HCT116 (cell line): ENCODE data around the gene ACTA2. TPM values are rescaled to one million over a fixed set of nuclear protein-coding genes. Genes with fewer than 3 reads are reported as not detected.

Experiments used
- ATAC-seq: fragments of 200-7000 bp; cut with Tn5 transposase; 2 replicates; pipeline ENCODE4 v1.9.1; 2020; ENCODE audit warnings: mild to moderate bottlenecking, moderate library complexity
- BruUV-seq: library from RNA; stranded (reverse); fragments of 400-500 nt; replicated peaks from 2 replicates; lab custom pipeline; 2021; lab: Mats Ljungman, UMichigan
- CTCF ChIA-PET: fragments of 300-600 bp; sonication (Branson Sonifier 250); formaldehyde crosslinking; loops from one replicate; lab custom pipeline; 2021; ENCODE audit warnings: antibody characterized with exemption; lab: Charles Lee
- POLR2A ChIA-PET: fragments of 300-600, 350-600 bp; sonication (Branson Sonifier 250); formaldehyde crosslinking; loops from one replicate; lab custom pipeline; 2021; ENCODE audit warnings: antibody characterized with exemption; lab: Charles Lee
- RAD21 ChIA-PET, 2 experiments: fragments of 300-600 bp; sonication (Branson Sonifier 250); formaldehyde crosslinking; loops; one replicate each; lab custom pipeline; 2023; ENCODE audit warnings: low total read pairs in 2 of 2; ENCODE audit not compliant: uncharacterized antibody in 2 of 2, unreplicated experiment in 2 of 2, low non-redundant PET in 1 of 2; lab: Charles Lee
- DNase-seq: peaks from one replicate; pipeline ENCODE4 v3.0.0-alpha.2; 2010; ENCODE audit warnings: low read depth, low spot score
- H2AFZ ChIP-seq: fragments of 200-600 bp; shearing (Covaris generic), sonication (generic); 2 replicates; pipeline ENCODE4 v1.6.1; 2017; ENCODE audit warnings: low read depth, mixed run types, mixed read lengths, antibody characterized with exemption, low read length; ENCODE audit not compliant: poor library complexity, severe bottlenecking
- H3K27ac ChIP-seq: 2 replicates; pipeline ENCODE4 v1.5.1; 2012; ENCODE audit warnings: low read depth, low read length
- H3K27me3 ChIP-seq: fragments of 200-600 bp; sonication (generic); 2 replicates; pipeline ENCODE4 v1.6.1; 2016; ENCODE audit warnings: mixed run types, low read length, mixed read lengths; ENCODE audit not compliant: insufficient read depth
- H3K36me3 ChIP-seq, 2 experiments: fragments of 200-500 bp in 1 of 2; fragments of 200-600 bp in 1 of 2; sonication (Bioruptor generic) in 1 of 2; sonication (generic) in 1 of 2; 2 replicates each; pipeline versions ENCODE4 v1.5.1 to v1.6.1; 2014 to 2016; ENCODE audit warnings: low read length in 2 of 2, inconsistent platforms in 1 of 2, mixed read lengths in 1 of 2, mixed run types in 1 of 2; ENCODE audit not compliant: insufficient read depth in 2 of 2, control insufficient read depth in 1 of 2
- H3K4me1 ChIP-seq, 2 experiments: fragments of 200-600 bp in 1 of 2; sonication (generic) in 1 of 2; 2 replicates each; pipeline versions ENCODE4 v1.5.1 to v1.6.1; 2012 to 2017; ENCODE audit warnings: low read length in 2 of 2, inconsistent platforms in 1 of 2, mild to moderate bottlenecking in 1 of 2, mixed read lengths in 1 of 2, mixed run types in 1 of 2, moderate library complexity in 1 of 2; ENCODE audit not compliant: insufficient read depth in 2 of 2, control insufficient read depth in 1 of 2
- H3K4me2 ChIP-seq: fragments of 200-600 bp; sonication (generic); 2 replicates; pipeline ENCODE4 v1.6.1; 2017; ENCODE audit warnings: mixed run types, low read length, mixed read lengths
- H3K4me3 ChIP-seq, 2 experiments: fragments of 200-600 bp in 1 of 2; sonication (generic) in 1 of 2; replicated peaks in 1 of 2; 2 replicates each; pipeline ENCODE4 v1.5.1; 2011 to 2016; ENCODE audit warnings: low read length in 2 of 2, control low read depth in 1 of 2, low read depth in 1 of 2, mild to moderate bottlenecking in 1 of 2, mixed read lengths in 1 of 2, mixed run types in 1 of 2
- H3K79me2 ChIP-seq: fragments of 200-600 bp; sonication (generic); 2 replicates; pipeline ENCODE4 v1.6.1; 2017; ENCODE audit warnings: mild to moderate bottlenecking, mixed run types, low read length, moderate library complexity, mixed read lengths; ENCODE audit not compliant: insufficient read depth
- H3K9ac ChIP-seq: fragments of 200-600 bp; sonication (generic); 2 replicates; pipeline ENCODE4 v1.6.1; 2016; ENCODE audit warnings: low read length, mixed read lengths
- H3K9me2 ChIP-seq: fragments of 200-600 bp; sonication (generic), shearing (Covaris generic); 2 replicates; pipeline ENCODE4 v1.6.1; 2017; ENCODE audit warnings: mixed run types, mild to moderate bottlenecking, moderate library complexity; ENCODE audit not compliant: insufficient read depth
- H3K9me3 ChIP-seq, 2 experiments: fragments of 200-500 bp in 1 of 2; fragments of 200-600 bp in 1 of 2; sonication (Bioruptor generic) in 1 of 2; sonication (generic) in 1 of 2; 2 replicates each; pipeline ENCODE4 v1.6.1; 2014 to 2017; ENCODE audit warnings: low read length in 2 of 2, mixed read lengths in 2 of 2, inconsistent platforms in 1 of 2, low read depth in 1 of 2, mild to moderate bottlenecking in 1 of 2, mixed run types in 1 of 2, moderate library complexity in 1 of 2; ENCODE audit not compliant: control insufficient read depth in 1 of 2, insufficient read depth in 1 of 2
- H4K20me1 ChIP-seq: fragments of 200-600 bp; sonication (generic), shearing (Covaris generic); 2 replicates; pipeline ENCODE4 v1.6.1; 2017; ENCODE audit warnings: mixed run types, mild to moderate bottlenecking, moderate library complexity; ENCODE audit not compliant: insufficient read depth
- ELF1 ChIP-seq: IDR thresholded peaks from 2 replicates; pipeline ENCODE4 v1.6.1; 2012; ENCODE audit warnings: low read depth, borderline replicate concordance
- FOSL1 ChIP-seq: IDR thresholded peaks from 2 replicates; pipeline ENCODE4 v1.6.1; 2012; ENCODE audit warnings: low read depth
- RAD21 ChIP-seq: IDR thresholded peaks from 2 replicates; pipeline ENCODE4 v1.6.1; 2012; ENCODE audit warnings: low read depth, mild to moderate bottlenecking
- SP1 ChIP-seq: IDR thresholded peaks from 2 replicates; pipeline ENCODE4 v1.6.1; 2012; ENCODE audit warnings: low read depth
- TCF7L2 ChIP-seq: IDR thresholded peaks from 2 replicates; pipeline ENCODE4 v1.7.0; 2011; ENCODE audit warnings: borderline replicate concordance, inconsistent platforms; ENCODE audit not compliant: insufficient read depth, insufficient read length; ENCODE audit errors: extremely low read depth
- intact Hi-C: fragments of 100-400 bp; cut with micrococcal nuclease; formaldehyde crosslinking; loops from 2 replicates; pipeline ENCODE4 v1.10.0; 2022
- total RNA-seq: library from RNA; stranded (reverse); gene quantifications from one replicate; pipeline ENCODE4 v1.2.1, GENCODE V29; 2021; ENCODE audit not compliant: unreplicated experiment
- TF ChIP-seq, protein P1 (sequence below), 3 experiments: fragments of 200-600 bp in 1 of 3; sonication (generic) in 1 of 3; IDR thresholded peaks in 2 of 3; conservative IDR thresholded peaks in 1 of 3; 2 replicates each; pipeline ENCODE4 v1.5.1; 2012 to 2017; ENCODE audit warnings: low read depth in 2 of 3, low read length in 2 of 3, antibody characterized with exemption in 1 of 3, borderline replicate concordance in 1 of 3, control low read depth in 1 of 3, mild to moderate bottlenecking in 1 of 3, mixed read lengths in 1 of 3, mixed run types in 1 of 3, moderate library complexity in 1 of 3; ENCODE audit not compliant: insufficient read depth in 1 of 3
- TF ChIP-seq, protein P2 (sequence below): IDR thresholded peaks from 2 replicates; pipeline ENCODE4 v1.6.1; 2011; ENCODE audit warnings: mild to moderate bottlenecking, low read length, moderate library complexity; ENCODE audit not compliant: insufficient replicate concordance; ENCODE audit errors: extremely low read depth
- TF ChIP-seq, protein P3 (sequence below): IDR thresholded peaks from 2 replicates; pipeline ENCODE4 v1.6.1; 2012

Gene ACTA2
- total RNA-seq, 1 experiment from 2014 or later: 9.4 TPM

DNA sequence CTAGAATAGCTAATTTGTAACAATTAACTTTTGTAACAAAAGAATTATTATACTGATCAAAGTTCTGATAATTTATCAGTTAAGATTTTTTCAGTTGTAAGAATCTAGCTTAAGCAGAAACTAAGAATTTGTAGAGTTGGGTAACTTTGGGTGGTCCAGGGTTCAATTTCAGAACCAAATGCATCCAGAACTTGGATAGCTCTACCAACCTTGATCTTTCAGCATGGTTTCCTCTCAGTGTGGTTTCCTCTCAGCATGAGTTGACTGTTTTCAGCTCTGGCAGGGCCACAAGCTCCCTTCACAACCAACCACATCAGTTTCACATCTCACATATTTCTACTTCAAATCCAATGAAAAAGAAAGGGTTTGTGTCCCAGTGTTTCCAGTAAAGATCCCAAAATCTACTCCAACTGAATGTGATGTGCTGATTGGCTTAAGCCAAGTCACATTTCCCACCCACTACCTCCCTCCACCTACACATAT is 34.7 kb upstream of the ACTA2 start (continued):
- TF ChIP-seq TCF7L2: no peak
- TF ChIP-seq SP1: no peak

DNA sequence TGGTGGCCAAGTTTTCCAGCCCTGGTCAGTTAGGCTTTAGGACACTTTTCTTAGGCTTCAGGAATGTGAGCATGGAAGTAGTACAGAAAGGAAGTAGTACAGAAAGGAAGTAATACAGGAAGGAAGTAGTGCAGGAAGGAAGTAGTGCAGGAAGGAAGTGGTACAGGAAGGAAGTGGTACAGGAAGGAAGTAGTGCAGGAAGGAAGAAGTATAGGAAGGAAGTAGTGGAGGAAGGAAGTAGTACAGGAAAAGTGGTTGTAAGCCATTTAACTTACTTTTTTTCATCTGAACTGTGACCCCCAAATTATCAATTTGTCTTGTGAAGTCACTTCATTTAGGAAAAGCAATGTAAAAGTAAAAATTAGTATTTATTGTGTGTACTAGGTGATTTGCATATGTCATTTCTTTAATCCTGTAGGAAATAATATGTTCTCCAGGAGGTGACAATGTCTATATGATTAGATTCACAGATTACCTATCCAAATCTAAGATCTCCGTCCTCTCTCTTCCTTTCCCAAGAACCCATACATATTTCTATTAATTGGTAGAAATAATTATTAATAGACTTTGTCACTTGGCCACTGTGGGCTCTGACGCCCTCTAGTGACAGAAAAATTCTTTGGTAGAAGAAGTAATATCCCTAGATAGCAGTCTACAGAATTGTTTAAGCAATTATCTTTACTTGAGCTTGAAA is 34.1 kb upstream of the ACTA2 start:
- CTCF ChIA-PET: interaction anchor here (0.6 to 1.6 kb wide), 22 partner anchors 8 to 422 kb away, joined by 3 to 15 read pairs (median 4); no protein-coding TSS in a partner anchor
- no peaks in the 10 kb centered on the region for H4K20me1 ChIP-seq
- H3K27me3 ChIP-seq: no peaks in the 10 kb centered on the region
- no peaks in the 10 kb centered on the region for H3K9me3 ChIP-seq
- no peak for DNase-seq
- no peak overlapping the region for H3K9ac ChIP-seq
- H3K9me2 ChIP-seq: no peaks in the 10 kb centered on the region
- no peak overlapping the region for H2AFZ ChIP-seq
- no TSS peak for BruUV-seq
- H3K4me3 ChIP-seq: no peak overlapping the region
- RAD21 ChIA-PET: no interaction called here
- no peaks in the 10 kb centered on the region for H3K36me3 ChIP-seq
- H3K79me2 ChIP-seq: no peaks in the 10 kb centered on the region
- POLR2A ChIA-PET: no interaction called here
- intact Hi-C loops: loop anchor here (1.0 to 2.0 kb wide), 2 partner anchors 51 to 152 kb away; no protein-coding TSS in a partner anchor
- ATAC-seq: no peak
- TF ChIP-seq RAD21: peak; percentile 70
- TF ChIP-seq, protein P1, sequence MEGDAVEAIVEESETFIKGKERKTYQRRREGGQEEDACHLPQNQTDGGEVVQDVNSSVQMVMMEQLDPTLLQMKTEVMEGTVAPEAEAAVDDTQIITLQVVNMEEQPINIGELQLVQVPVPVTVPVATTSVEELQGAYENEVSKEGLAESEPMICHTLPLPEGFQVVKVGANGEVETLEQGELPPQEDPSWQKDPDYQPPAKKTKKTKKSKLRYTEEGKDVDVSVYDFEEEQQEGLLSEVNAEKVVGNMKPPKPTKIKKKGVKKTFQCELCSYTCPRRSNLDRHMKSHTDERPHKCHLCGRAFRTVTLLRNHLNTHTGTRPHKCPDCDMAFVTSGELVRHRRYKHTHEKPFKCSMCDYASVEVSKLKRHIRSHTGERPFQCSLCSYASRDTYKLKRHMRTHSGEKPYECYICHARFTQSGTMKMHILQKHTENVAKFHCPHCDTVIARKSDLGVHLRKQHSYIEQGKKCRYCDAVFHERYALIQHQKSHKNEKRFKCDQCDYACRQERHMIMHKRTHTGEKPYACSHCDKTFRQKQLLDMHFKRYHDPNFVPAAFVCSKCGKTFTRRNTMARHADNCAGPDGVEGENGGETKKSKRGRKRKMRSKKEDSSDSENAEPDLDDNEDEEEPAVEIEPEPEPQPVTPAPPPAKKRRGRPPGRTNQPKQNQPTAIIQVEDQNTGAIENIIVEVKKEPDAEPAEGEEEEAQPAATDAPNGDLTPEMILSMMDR (IDR thresholded peaks at IDR 0.05 in 2 of 3, conservative IDR thresholded peaks at IDR 0.05 in 1 of 3; ENCODE audit: borderline replicate concordance in 1 of 3, insufficient read depth in 1 of 3, low read depth in 2 of 3, low read length in 2 of 3): peak; percentile 59 to 83 (median 76)
- TF ChIP-seq, protein P2, sequence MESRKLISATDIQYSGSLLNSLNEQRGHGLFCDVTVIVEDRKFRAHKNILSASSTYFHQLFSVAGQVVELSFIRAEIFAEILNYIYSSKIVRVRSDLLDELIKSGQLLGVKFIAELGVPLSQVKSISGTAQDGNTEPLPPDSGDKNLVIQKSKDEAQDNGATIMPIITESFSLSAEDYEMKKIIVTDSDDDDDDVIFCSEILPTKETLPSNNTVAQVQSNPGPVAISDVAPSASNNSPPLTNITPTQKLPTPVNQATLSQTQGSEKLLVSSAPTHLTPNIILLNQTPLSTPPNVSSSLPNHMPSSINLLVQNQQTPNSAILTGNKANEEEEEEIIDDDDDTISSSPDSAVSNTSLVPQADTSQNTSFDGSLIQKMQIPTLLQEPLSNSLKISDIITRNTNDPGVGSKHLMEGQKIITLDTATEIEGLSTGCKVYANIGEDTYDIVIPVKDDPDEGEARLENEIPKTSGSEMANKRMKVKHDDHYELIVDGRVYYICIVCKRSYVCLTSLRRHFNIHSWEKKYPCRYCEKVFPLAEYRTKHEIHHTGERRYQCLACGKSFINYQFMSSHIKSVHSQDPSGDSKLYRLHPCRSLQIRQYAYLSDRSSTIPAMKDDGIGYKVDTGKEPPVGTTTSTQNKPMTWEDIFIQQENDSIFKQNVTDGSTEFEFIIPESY: no peak
- TF ChIP-seq ELF1: no peak
- TF ChIP-seq, protein P3, sequence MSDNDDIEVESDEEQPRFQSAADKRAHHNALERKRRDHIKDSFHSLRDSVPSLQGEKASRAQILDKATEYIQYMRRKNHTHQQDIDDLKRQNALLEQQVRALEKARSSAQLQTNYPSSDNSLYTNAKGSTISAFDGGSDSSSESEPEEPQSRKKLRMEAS: 0 out of 2 replicates have a peak, but pooled peaks have one; percentile 16
- no peak for TF ChIP-seq FOSL1
- H3K4me2 ChIP-seq: no peak overlapping the region
- no peak overlapping the region for H3K27ac ChIP-seq
- H3K4me1 ChIP-seq: peaks cover 0 to 12% of the 10 kb centered on the region in 2 experiments; a peak in 3 of 4 replicates
